Measurements from ENCODE around the gene GIT2. TPM values are rescaled to one million over a fixed set of nuclear protein-coding genes. Genes with fewer than 3 reads are reported as not detected.
A peak's percentile ranks its signal among the peaks of the same experiment; 100 is the strongest.

GIT2 gene
- total RNA-seq, 1 experiment from 2014 or later, result 21.7 TPM

GRCh38 chr12:109888179-109889020 lies 107.8 kb downstream of the GIT2 start:
- no peaks in the 10 kb centered on the region for H3K36me3 Mint-ChIP-seq
- POLR2A ChIA-PET, result no interaction called here
- peaks cover 10% of the 10 kb centered on the region for H3K4me1 Mint-ChIP-seq
- ATAC-seq (no peak), DNase-seq (ENCODE audit: low spot score) (no peak)
- CTCF ChIA-PET, result interaction anchor here (0.9 to 1.5 kb wide), 2 partner anchors 13 to 43 kb away, joined by 3 to 4 read pairs; no protein-coding TSS in a partner anchor
- H3K9me3 Mint-ChIP-seq, result no peaks in the 10 kb centered on the region
- no peak overlapping the region for H3K4me3 Mint-ChIP-seq
- TF ChIP-seq GABPB1 (CRISPR knock-in tag; IDR thresholded peaks at IDR 0.05), result 0 out of 2 replicates have a peak, but pooled peaks have one; percentile 30
- TF ChIP-seq USF2 (CRISPR knock-in tag; IDR thresholded peaks at IDR 0.05), result no peak
- H3K27ac Mint-ChIP-seq, result no peak overlapping the region
- peaks cover 90% of the 10 kb centered on the region for H3K27me3 Mint-ChIP-seq (ENCODE audit: low read depth)

GRCh38 chr12:109885616-109886015 lies 110.6 kb downstream of the GIT2 start:
- ChIA-PET CTCF (interaction anchor here (0.9 to 1.7 kb wide), 2 partner anchors 32 to 45 kb away, joined by 3 to 7 read pairs; no protein-coding TSS in a partner anchor), POLR2A (no interaction called here)
- Mint-ChIP-seq H3K4me3 (no peak overlapping the region), H3K9me3 (no peaks in the 10 kb centered on the region), H3K36me3 (no peaks in the 10 kb centered on the region), H3K4me1 (peaks cover 27% of the 10 kb centered on the region), H3K27ac (no peak overlapping the region), H3K27me3 (ENCODE audit: low read depth) (peaks cover 66% of the 10 kb centered on the region)
- DNase-seq (ENCODE audit: low spot score) (no peak), ATAC-seq (no peak)
- no peak for TF ChIP-seq AR (CRISPR knock-in tag; IDR thresholded peaks at IDR 0.05)
- no peak for TF ChIP-seq CBFB (CRISPR knock-in tag; IDR thresholded peaks at IDR 0.05; ENCODE audit: low read depth)
- no peak for TF ChIP-seq ZNF317 (CRISPR knock-in tag; IDR thresholded peaks at IDR 0.05; ENCODE audit: borderline replicate concordance, low read depth)
- TF ChIP-seq ZNF671 (CRISPR knock-in tag; IDR thresholded peaks at IDR 0.05), result no peak
- TF ChIP-seq E2F5 (CRISPR knock-in tag; IDR thresholded peaks at IDR 0.05), result no peak
- TF ChIP-seq USF2 (CRISPR knock-in tag; IDR thresholded peaks at IDR 0.05), result no peak
- TF ChIP-seq NFE2L1 (CRISPR knock-in tag; IDR thresholded peaks at IDR 0.05), result no peak
- TF ChIP-seq ZNF263 (CRISPR knock-in tag; IDR thresholded peaks at IDR 0.05; ENCODE audit: low read depth), result no peak
- no peak for TF ChIP-seq TEAD4 (CRISPR knock-in tag; IDR thresholded peaks at IDR 0.05)
- no peak for TF ChIP-seq NR2C2 (CRISPR knock-in tag; IDR thresholded peaks at IDR 0.05)
- TF ChIP-seq RELA (CRISPR knock-in tag; IDR thresholded peaks at IDR 0.05; ENCODE audit: borderline replicate concordance), result no peak
- TF ChIP-seq ZBTB43 (CRISPR knock-in tag; IDR thresholded peaks at IDR 0.05), result no peak
- no peak for TF ChIP-seq KAT7 (CRISPR knock-in tag; IDR thresholded peaks at IDR 0.05; ENCODE audit: borderline replicate concordance)
- TF ChIP-seq PREB (CRISPR knock-in tag; IDR thresholded peaks at IDR 0.05; ENCODE audit: borderline replicate concordance), result no peak

All from WTC11 (cell line).